B cell (primary cell): ENCODE data around the gene ARFIP2.

Experiments used
- CTCF ChIP-seq: fragments of 200-600 bp; IDR thresholded peaks from one replicate; pipeline ENCODE4 v1.8.0; 2022; ENCODE audit warnings: antibody characterized with exemption, mild to moderate bottlenecking
- EZH2 ChIP-seq: IDR thresholded peaks from 2 replicates; pipeline ENCODE4 v1.6.1; 2012; ENCODE audit warnings: borderline replicate concordance, low read depth, mild to moderate bottlenecking, moderate library complexity, low read length; ENCODE audit not compliant: insufficient read depth, poor library complexity, severe bottlenecking

DNA sequence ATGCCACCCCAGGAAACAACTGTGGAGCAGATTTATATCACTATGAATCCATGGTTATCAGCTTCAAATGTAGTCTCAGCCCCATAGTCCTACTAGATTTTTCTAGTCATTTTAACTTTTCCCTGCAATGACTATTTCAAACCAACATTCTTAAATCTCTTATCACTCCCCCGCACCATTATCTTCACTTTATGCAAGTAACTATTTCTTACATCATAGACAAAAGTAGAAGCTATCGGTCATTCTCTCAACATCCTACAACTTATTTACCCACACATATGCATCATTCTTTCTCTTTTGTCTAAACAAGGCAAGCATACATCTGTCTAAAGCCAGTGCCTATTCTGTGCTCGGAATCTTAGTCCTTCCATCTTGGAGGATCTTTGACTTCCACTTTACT lies 4.5 kb upstream of the ARFIP2 start:
- TF ChIP-seq CTCF (no peak), EZH2 (no peak)
